ENCODE results near the gene DIS3L2.

DNA sequence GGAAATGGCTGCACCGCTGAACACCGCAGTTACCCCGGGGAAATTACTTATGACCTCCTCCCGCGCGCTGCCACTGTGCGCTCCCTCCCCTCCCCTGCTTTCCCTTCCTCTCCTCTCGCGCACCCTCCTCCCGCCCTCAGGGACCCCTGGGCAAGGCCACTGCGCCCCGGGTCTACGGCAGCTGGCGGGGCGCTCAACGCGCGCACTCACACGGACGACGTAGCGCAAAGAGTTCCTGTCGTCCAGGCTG, 424.9 kb downstream of the DIS3L2 start:
- TF ChIP-seq, protein P1, sequence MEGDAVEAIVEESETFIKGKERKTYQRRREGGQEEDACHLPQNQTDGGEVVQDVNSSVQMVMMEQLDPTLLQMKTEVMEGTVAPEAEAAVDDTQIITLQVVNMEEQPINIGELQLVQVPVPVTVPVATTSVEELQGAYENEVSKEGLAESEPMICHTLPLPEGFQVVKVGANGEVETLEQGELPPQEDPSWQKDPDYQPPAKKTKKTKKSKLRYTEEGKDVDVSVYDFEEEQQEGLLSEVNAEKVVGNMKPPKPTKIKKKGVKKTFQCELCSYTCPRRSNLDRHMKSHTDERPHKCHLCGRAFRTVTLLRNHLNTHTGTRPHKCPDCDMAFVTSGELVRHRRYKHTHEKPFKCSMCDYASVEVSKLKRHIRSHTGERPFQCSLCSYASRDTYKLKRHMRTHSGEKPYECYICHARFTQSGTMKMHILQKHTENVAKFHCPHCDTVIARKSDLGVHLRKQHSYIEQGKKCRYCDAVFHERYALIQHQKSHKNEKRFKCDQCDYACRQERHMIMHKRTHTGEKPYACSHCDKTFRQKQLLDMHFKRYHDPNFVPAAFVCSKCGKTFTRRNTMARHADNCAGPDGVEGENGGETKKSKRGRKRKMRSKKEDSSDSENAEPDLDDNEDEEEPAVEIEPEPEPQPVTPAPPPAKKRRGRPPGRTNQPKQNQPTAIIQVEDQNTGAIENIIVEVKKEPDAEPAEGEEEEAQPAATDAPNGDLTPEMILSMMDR (IDR thresholded peaks at IDR 0.05; ENCODE audit: insufficient read depth, low read depth, low read length): no peak
- TF ChIP-seq EZH2 (IDR thresholded peaks at IDR 0.05; ENCODE audit: insufficient read depth, low read length): no peak
